ENCODE results near the gene NR2F1-AS1. TPM values are rescaled to one million over a fixed set of nuclear protein-coding genes. Genes with fewer than 3 reads are reported as not detected.

Gene NR2F1-AS1
- total and polyA plus RNA-seq, 2 donors (not counting 1 experiment from before 2014, with no cell fraction given) = not detected

DNA sequence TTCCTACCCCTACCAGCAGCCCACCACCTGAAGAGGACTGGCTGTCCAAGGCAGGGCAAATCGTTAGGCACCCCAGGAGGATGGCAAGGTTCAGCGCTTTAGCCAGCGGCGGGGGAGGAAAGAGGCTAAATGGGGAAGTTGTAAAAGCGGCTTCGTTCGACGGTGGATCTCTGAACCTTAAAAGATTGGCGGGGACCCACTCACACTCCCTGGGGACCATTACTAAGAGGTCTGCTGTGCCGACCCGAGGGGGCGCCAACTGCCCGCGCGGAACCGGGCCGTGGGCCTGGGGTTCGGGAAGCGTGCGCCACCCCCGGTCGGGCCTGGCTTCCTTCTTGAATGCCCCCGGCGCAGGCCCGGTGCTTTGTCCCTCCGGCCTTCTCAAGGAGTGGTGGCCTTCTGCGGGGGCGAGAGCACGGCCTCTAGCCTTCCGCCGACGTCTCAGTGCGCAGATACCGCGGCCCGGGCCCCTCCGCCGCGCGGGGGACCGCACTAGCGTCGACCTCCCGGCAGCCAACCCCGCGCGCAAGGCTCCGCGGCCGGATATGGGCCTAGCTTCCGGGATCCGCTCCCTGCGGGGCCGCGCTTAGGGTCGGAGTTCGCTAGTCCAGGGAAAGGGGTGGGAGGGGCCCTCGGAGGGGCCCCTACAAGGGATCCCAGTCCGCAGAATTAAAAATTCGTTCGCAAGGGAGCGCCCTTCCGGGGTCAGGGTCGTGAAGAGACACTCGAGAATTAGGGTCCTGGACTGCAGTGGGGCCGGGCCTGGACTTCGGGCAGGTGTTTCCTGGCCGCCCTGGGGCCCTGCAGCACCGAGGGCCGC, 10.5 kb downstream of the NR2F1-AS1 start:
- TF ChIP-seq, protein P1, sequence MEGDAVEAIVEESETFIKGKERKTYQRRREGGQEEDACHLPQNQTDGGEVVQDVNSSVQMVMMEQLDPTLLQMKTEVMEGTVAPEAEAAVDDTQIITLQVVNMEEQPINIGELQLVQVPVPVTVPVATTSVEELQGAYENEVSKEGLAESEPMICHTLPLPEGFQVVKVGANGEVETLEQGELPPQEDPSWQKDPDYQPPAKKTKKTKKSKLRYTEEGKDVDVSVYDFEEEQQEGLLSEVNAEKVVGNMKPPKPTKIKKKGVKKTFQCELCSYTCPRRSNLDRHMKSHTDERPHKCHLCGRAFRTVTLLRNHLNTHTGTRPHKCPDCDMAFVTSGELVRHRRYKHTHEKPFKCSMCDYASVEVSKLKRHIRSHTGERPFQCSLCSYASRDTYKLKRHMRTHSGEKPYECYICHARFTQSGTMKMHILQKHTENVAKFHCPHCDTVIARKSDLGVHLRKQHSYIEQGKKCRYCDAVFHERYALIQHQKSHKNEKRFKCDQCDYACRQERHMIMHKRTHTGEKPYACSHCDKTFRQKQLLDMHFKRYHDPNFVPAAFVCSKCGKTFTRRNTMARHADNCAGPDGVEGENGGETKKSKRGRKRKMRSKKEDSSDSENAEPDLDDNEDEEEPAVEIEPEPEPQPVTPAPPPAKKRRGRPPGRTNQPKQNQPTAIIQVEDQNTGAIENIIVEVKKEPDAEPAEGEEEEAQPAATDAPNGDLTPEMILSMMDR (IDR thresholded peaks at IDR 0.05) = no peak
- no peak for TF ChIP-seq EZH2 (IDR thresholded peaks at IDR 0.05; ENCODE audit: borderline replicate concordance, insufficient read depth, low read depth, low read length, poor library complexity, severe bottlenecking)
- no peaks in the 10 kb centered on the region for H4K20me1 ChIP-seq (ENCODE audit: control insufficient read depth, insufficient read depth, low read length, poor library complexity, severe bottlenecking)
- H3K4me2 ChIP-seq (replicated peaks; ENCODE audit: low read depth, low read length, poor library complexity, severe bottlenecking) = peak overlapping the region; percentile 77
- peak overlapping the region; percentile 47 for H3K9ac ChIP-seq (ENCODE audit: low read length)
- H3K79me2 ChIP-seq (ENCODE audit: control insufficient read depth, insufficient read depth, low read length) = no peaks in the 10 kb centered on the region
- peak overlapping the region in 3 of 5 experiments; percentile 15 to 32 (median 30) for H3K4me3 ChIP-seq (ENCODE audit: control extremely low read depth in 1 of 5, extremely low read depth in 1 of 5, insufficient read depth in 1 of 5, low read depth in 2 of 5, low read length in 4 of 5)
- H3K27me3 ChIP-seq (replicated peaks in 1 of 4; ENCODE audit: control extremely low read depth in 1 of 4, control insufficient read depth in 3 of 4, insufficient read depth in 4 of 4, low read length in 3 of 4) = peaks cover 2 to 73% (median 70%) of the 10 kb centered on the region in 4 experiments
- H2AFZ ChIP-seq (ENCODE audit: insufficient read depth, low read depth, low read length, poor library complexity, severe bottlenecking) = peak overlapping the region; percentile 49
- H3K27ac ChIP-seq (ENCODE audit: low read length in 2 of 2) = no peak overlapping the region
- peak; percentile 41 for ATAC-seq (ENCODE audit: low read depth)
- peaks cover 27 to 35% of the 10 kb centered on the region in 2 donors for H3K4me1 ChIP-seq (ENCODE audit: control insufficient read depth in 2 of 2, insufficient read depth in 2 of 2, low read length in 2 of 2)
- peak; percentile 58 for DNase-seq
- H3K27me3 Mint-ChIP-seq = peaks cover 66% of the 10 kb centered on the region
- WGBS (ENCODE audit: insufficient coverage) = 7% methylated on average over 70 of the region's 70 CpGs
- intact Hi-C loops (cut with micrococcal nuclease) = loop anchor here (2.0 to 5.0 kb wide), 2 partner anchors 14 to 37 kb away; no protein-coding TSS in a partner anchor
- ChIA-PET POLR2A (no interaction called here), CTCF (interaction anchor here (1.4 kb wide), 1 partner anchor 17 kb away, joined by 3 read pairs; no protein-coding TSS in a partner anchor)
- peaks cover 0 to 42% (median 15%) of the 10 kb centered on the region in 3 donors for H3K9me3 ChIP-seq (ENCODE audit: control extremely low read depth in 1 of 3, control insufficient read depth in 2 of 3, insufficient read depth in 1 of 3, low read length in 2 of 3)
- H3K4me3 Mint-ChIP-seq = peak overlapping the region; percentile 65
- H3K27ac Mint-ChIP-seq = no peak overlapping the region
- no peaks in the 10 kb centered on the region for H3K36me3 ChIP-seq (replicated peaks in 1 of 2; ENCODE audit: control extremely low read depth in 1 of 2, control insufficient read depth in 1 of 2, extremely low read depth in 1 of 2, insufficient read depth in 2 of 2, low read length in 1 of 2)
- no peaks in the 10 kb centered on the region for H3K9me3 Mint-ChIP-seq (ENCODE audit: insufficient read depth)
- peaks cover 19% of the 10 kb centered on the region for H3K4me1 Mint-ChIP-seq
